GM19372 (cell line): ENCODE measurements around the gene TTC14.

Experiments
- ATAC-seq: cut with Tn5 transposase; IDR thresholded peaks from one replicate; pipeline ENCODE4 v1.9.1; 2021; ENCODE audit warnings: mild to moderate bottlenecking, low read depth, moderate library complexity; ENCODE audit not compliant: unreplicated experiment

The TTC14 gene

GRCh38 chr3:180626844-180627243, 24.9 kb downstream of the TTC14 start:
- ATAC-seq: peak; percentile 91

DNA sequence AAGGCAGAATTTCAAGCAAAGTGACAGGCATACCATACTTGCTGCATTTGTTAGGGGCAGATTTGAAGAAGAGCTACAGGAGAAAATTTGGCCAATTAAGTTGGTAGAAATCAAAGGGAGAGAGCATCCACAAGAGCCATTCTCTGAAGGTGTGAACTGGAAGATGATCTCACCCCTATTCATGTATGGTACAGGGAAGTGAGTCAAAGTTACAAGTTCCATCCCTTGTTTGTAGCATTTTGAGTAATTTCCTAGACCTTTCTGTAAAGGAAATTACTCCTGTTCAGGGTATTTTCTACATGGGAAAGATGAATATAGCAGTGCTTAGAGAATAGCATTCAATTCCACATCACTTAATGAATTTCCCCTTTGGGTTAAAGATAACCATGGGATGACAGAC, 28.4 kb downstream of the TTC14 start:
- no peak for ATAC-seq

- ATAC-seq: no peak
These were observed 29.4 kb downstream of the TTC14 start for GRCh38 chr3:180631317-180631716.

DNA sequence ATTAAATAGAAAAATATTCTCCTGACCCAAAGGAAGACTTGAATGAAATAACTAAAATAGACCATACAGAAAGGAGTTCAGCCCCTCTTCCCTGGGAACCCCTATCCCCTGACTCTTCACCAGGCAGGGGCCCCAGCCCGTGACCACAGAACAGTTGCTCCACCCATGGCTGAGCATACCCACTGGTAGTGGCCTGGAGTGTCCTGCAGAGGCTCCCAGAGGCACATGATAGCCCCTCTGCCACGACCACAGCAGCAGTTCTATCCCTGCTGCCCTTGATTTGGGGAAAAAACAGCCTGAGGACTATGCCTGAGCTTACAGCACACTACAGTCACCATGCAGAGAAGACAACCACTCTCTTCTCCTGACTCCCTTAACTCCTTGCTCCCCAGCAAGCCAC, 31.8 kb downstream of the TTC14 start:
- no peak for ATAC-seq

GRCh38 chr3:180640987-180641386, 39.0 kb downstream of the TTC14 start:
- no peak for ATAC-seq

DNA sequence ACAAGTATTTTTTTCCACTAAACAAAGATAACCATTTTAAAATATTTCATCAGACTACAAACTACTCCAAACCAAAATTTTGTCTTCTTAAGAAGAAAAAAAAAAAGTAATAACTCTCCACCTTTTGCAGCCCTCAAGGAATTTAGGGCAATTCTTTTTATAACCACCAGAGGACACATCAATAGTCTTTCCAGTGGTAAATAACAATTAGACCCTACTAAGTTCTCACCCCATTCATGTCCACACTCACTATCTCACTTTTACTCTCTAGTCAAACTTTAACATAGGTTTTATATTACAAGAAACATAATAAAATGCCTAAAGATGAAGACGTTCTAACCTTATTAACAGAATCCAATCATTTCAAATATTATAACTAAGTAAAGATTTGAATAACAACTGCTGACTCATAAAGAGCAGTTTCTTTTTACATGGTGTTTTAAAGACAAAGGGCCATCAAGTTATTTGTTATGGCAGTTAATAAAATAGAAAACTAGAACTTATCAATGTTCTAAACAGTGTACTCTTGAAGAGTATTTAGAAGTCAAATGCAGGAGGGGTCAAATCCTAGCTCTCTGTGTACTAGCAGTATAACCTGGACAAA, 44.3 kb downstream of the TTC14 start:
- ATAC-seq: no peak

GRCh38 chr3:180656406-180656805, 54.4 kb downstream of the TTC14 start:
- no peak for ATAC-seq

GRCh38 chr3:180657094-180657493, 55.1 kb downstream of the TTC14 start:
- ATAC-seq: no peak
